K562 (cell line): ENCODE data around the gene ATG14. TPM values are rescaled to one million over a fixed set of nuclear protein-coding genes. Genes with fewer than 3 reads are reported as not detected.

Experiments
- ATAC-seq: fragments of 200-7000 bp; cut with Tn5 transposase; 3 replicates; pipeline ENCODE4 v1.9.1; 2020; ENCODE audit warnings: moderate library complexity
- BruUV-seq: library from RNA; stranded (reverse); fragments of 400-500 nt; replicated peaks from 2 replicates; lab custom pipeline; 2021; lab: Mats Ljungman, UMichigan
- CTCF ChIA-PET: fragments of 300-600 bp; formaldehyde crosslinking; extraction: SDS; loops from one replicate; lab custom pipeline; 2021; ENCODE audit warnings: low intra/inter-chr PET ratio; lab: Yijun Ruan, JAX
- POLR2A ChIA-PET: fragments of 300-600, 350-650 bp; sonication (Branson Sonifier 250); formaldehyde crosslinking; extraction: SDS; loops from one replicate; lab custom pipeline; 2021; ENCODE audit warnings: antibody characterized with exemption, inconsistent platforms; lab: Yijun Ruan, JAX
- DNase-seq, 4 experiments: peaks; one replicate each; pipeline versions ENCODE4 v3.0.0 to v3.0.0-alpha.2; 2011 to 2018; ENCODE audit warnings: low spot score in 3 of 4, mixed read lengths in 3 of 4; ENCODE audit errors: extremely low read depth in 1 of 4
- FAIRE-seq: peaks from 2 replicates; lab custom pipeline; 2011; peaks lifted over from hg19 to GRCh38; lab: Jason Lieb, UNC
- H2AFZ ChIP-seq: 2 replicates; pipeline ENCODE4 v1.6.0; 2011; ENCODE audit warnings: low read depth, low read length, control low read depth, inconsistent platforms
- H3K27ac ChIP-seq: fragments of 200-600 bp; 3 replicates; pipeline ENCODE4 v1.8.0; 2011; ENCODE audit warnings: low read depth, mild to moderate bottlenecking, control low read depth, inconsistent platforms, low read length, moderate library complexity, mixed read lengths; ENCODE audit errors: extremely low read depth
- H3K27me3 ChIP-seq, 2 experiments: fragments of 300-600 bp in 1 of 2; 2 replicates in 1 of 2; 3 replicates in 1 of 2; pipeline versions ENCODE4 v1.6.0 to v1.8.0; 2011; ENCODE audit warnings: inconsistent platforms in 2 of 2, low read length in 2 of 2, mild to moderate bottlenecking in 1 of 2, mixed read lengths in 1 of 2, moderate library complexity in 1 of 2; ENCODE audit not compliant: control insufficient read depth in 2 of 2, insufficient read depth in 2 of 2
- H3K36me3 ChIP-seq: fragments of 300-600 bp; 3 replicates; pipeline ENCODE4 v1.8.0; 2011; ENCODE audit warnings: mild to moderate bottlenecking, low read length, inconsistent platforms; ENCODE audit not compliant: control insufficient read depth, insufficient read depth
- H3K4me1 ChIP-seq, 2 experiments: fragments of 200-600 bp in 1 of 2; replicated peaks in 1 of 2; 2 replicates in 1 of 2; 3 replicates in 1 of 2; pipeline versions ENCODE4 v1.5.1 to v1.8.0; 2011; ENCODE audit warnings: inconsistent platforms in 2 of 2, low read length in 2 of 2, mild to moderate bottlenecking in 1 of 2, mixed read lengths in 1 of 2, moderate library complexity in 1 of 2; ENCODE audit not compliant: control insufficient read depth in 2 of 2, insufficient read depth in 2 of 2
- H3K4me2 ChIP-seq: 2 replicates; pipeline ENCODE4 v1.6.1; 2011; ENCODE audit warnings: low read length, control low read depth, inconsistent platforms, mixed read lengths; ENCODE audit not compliant: insufficient read depth
- H3K4me3 ChIP-seq: fragments of 200-600 bp; sonication (generic), shearing (Covaris generic); 2 replicates; pipeline ENCODE4 v1.5.1; 2016; ENCODE audit warnings: control low read depth, inconsistent platforms
- H3K79me2 ChIP-seq: fragments of 200-600 bp; 3 replicates; pipeline ENCODE4 v1.8.0; 2011; ENCODE audit warnings: low read length, inconsistent platforms; ENCODE audit not compliant: control insufficient read depth, insufficient read depth
- H3K9ac ChIP-seq, 2 experiments: 2 replicates each; pipeline versions ENCODE4 v1.6.0 to v1.6.1; 2011; ENCODE audit warnings: low read depth in 2 of 2, low read length in 2 of 2, control low read depth in 1 of 2, inconsistent platforms in 1 of 2, mild to moderate bottlenecking in 1 of 2, mixed read lengths in 1 of 2; ENCODE audit not compliant: insufficient read depth in 1 of 2
- H3K9me1 ChIP-seq: one replicate; pipeline ENCODE4 v1.6.0; 2011; ENCODE audit warnings: inconsistent platforms, mild to moderate bottlenecking, low read length, moderate library complexity; ENCODE audit not compliant: control insufficient read depth, insufficient read depth
- H3K9me3 ChIP-seq: replicated peaks from 2 replicates; pipeline ENCODE4 v1.5.1; 2011; ENCODE audit warnings: low read depth, low read length, inconsistent platforms; ENCODE audit not compliant: control insufficient read depth, insufficient read depth
- H4K20me1 ChIP-seq: replicated peaks from 2 replicates; pipeline ENCODE4 v1.6.1; 2011; ENCODE audit warnings: low read length, inconsistent platforms, mixed read lengths; ENCODE audit not compliant: control insufficient read depth, insufficient read depth
- CAMTA2 ChIP-seq: fragments of 250-450 bp; sonication (Bioruptor Pico); conservative IDR thresholded peaks from 2 replicates; pipeline ENCODE4 v1.5.1; 2022
- CREM ChIP-seq: IDR thresholded peaks from 2 replicates; pipeline ENCODE4 v1.6.1; 2014; ENCODE audit warnings: antibody characterized with exemption, low read depth
- ETV1 ChIP-seq: fragments of 450-650 bp; conservative IDR thresholded peaks from 2 replicates; pipeline ENCODE4 v1.6.1; 2016; ENCODE audit warnings: missing genetic modification characterization, control low read depth, low read depth, missing compliant biosample characterization
- FOXP4 ChIP-seq: sonication (generic); formaldehyde crosslinking; IDR thresholded peaks from 2 replicates; pipeline ENCODE4 v1.8.0; 2022; ENCODE audit warnings: mild to moderate bottlenecking, missing genetic modification reagents, borderline replicate concordance
- NCOA1 ChIP-seq: fragments of 450-650 bp; IDR thresholded peaks from 2 replicates; pipeline ENCODE4 v1.6.1; 2016; ENCODE audit warnings: low read depth
- SIRT6 ChIP-seq: IDR thresholded peaks from one replicate; pipeline ENCODE4 v1.6.1; 2012; ENCODE audit warnings: low read depth, mild to moderate bottlenecking, control low read depth, inconsistent platforms, low read length, moderate library complexity
- SMARCA5 ChIP-seq: fragments of 450-650 bp; IDR thresholded peaks from 2 replicates; pipeline ENCODE4 v1.6.1; 2016
- STAG1 ChIP-seq: sonication (generic); formaldehyde crosslinking; IDR thresholded peaks from 2 replicates; pipeline ENCODE4 v1.5.0; 2020; ENCODE audit warnings: missing genetic modification reagents, borderline replicate concordance
- XRCC5 ChIP-seq: fragments of 200-400 bp; formaldehyde crosslinking; IDR thresholded peaks from 2 replicates; pipeline ENCODE4 v1.6.1; 2017; ENCODE audit warnings: low read depth, mild to moderate bottlenecking, low read length
- ZKSCAN1 ChIP-seq: fragments of 150-350 bp; IDR thresholded peaks from 2 replicates; pipeline ENCODE4 v1.6.1; 2016; ENCODE audit warnings: low read depth, low read length
- ZNF347 ChIP-seq: fragments of 450-650 bp; formaldehyde crosslinking; IDR thresholded peaks from 2 replicates; pipeline ENCODE4 v1.4.0; 2020; ENCODE audit warnings: low read depth, mild to moderate bottlenecking, moderate library complexity
- ZNF551 ChIP-seq: fragments of 250-450 bp; sonication (Bioruptor Pico); IDR thresholded peaks from 2 replicates; pipeline ENCODE4 v1.5.0; 2021; ENCODE audit warnings: mild to moderate bottlenecking, moderate library complexity
- ZNF75A ChIP-seq: fragments of 450-650 bp; formaldehyde crosslinking; IDR thresholded peaks from 2 replicates; pipeline ENCODE4 v1.4.0; 2020; ENCODE audit warnings: mild to moderate bottlenecking
- WGBS: fragments of 100-300 bp; shearing (Covaris generic); methylation state at CpG from one replicate; pipeline ENCODE4 v1.1.6; 2016; ENCODE audit warnings: low coverage, mixed read lengths; ENCODE audit not compliant: insufficient coverage; ENCODE audit errors: missing lambda C conversion rate; 5-methylcytosine and 5-hydroxymethylcytosine counted together
- in situ Hi-C: fragments of 300-500 bp; cut with MboI; formaldehyde crosslinking; loops from 4 replicates; pipeline ENCODE4 v1.15.0; 2018; ENCODE audit warnings: inconsistent platforms, mixed read lengths
- intact Hi-C: fragments of 100-400 bp; cut with micrococcal nuclease; formaldehyde crosslinking; loops from 2 replicates; pipeline ENCODE4 v1.14.2; 2022
- polyA plus RNA-seq, 8 experiments: library from polyadenylated mRNA; depleted of rRNA in 4 of 8; stranded (reverse) in 5 of 8; unstranded in 3 of 8; fragments of >200 nt; fragmentation: Nextera tagmentation in 2 of 8; fragmentation: Illumina TruSeq in 1 of 8; extraction: Ambion mirVana in 2 of 8; extraction: Trizol in 1 of 8; gene quantifications; 2 replicates each; pipeline versions ENCODE4 v1.2.1 to v1.2.3, GENCODE V29; 2011 to 2014; ENCODE audit warnings: inconsistent platforms in 1 of 8, missing spikeins in 1 of 8
- total RNA-seq, 7 experiments: library from RNA; depleted of rRNA in 6 of 7; stranded (reverse); fragments of >200 nt in 6 of 7; fragmentation: Illumina TruSeq in 2 of 7; extraction: Trizol in 2 of 7; gene quantifications; 2 replicates each; pipeline versions ENCODE4 v1.2.1 to v1.2.3, GENCODE V29; 2011 to 2021; ENCODE audit warnings: low replicate concordance in 1 of 7
- TF ChIP-seq, protein P1 (sequence below): fragments of 250-450 bp; sonication (Bioruptor Pico); IDR thresholded peaks from 2 replicates; pipeline ENCODE4 v1.4.0; 2020

ATG14 gene
- total and polyA plus RNA-seq, 9 of the 15 experiments (the other 6 are each of a cell fraction or from before 2014, with no cell fraction given) = 0.55 to 4.2 (median 3.5) TPM

DNA sequence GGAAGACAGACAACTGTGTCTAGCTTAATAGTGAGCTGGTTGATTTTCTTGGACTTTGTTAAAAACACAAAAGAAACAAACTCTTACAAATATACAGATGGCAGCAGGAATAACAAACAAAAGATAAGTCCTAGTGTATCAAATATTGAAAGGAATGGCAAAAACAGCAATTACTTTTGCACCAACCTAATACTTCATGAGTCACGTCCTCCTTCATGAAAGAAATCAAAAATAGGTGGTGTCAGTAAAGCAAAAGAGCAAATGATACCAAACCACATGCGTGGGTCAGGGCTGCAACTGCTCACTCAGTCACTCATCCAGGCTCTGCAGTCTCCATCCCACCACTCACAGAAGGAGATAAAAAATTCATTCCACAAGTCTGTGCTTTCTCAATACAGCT lies 11.8 kb downstream of the ATG14 start (continued):
- TF ChIP-seq XRCC5 (no peak), ZNF347 (CRISPR knock-in tag) (no peak), ETV1 (tag) (no peak), ZNF75A (CRISPR knock-in tag) (no peak)

DNA sequence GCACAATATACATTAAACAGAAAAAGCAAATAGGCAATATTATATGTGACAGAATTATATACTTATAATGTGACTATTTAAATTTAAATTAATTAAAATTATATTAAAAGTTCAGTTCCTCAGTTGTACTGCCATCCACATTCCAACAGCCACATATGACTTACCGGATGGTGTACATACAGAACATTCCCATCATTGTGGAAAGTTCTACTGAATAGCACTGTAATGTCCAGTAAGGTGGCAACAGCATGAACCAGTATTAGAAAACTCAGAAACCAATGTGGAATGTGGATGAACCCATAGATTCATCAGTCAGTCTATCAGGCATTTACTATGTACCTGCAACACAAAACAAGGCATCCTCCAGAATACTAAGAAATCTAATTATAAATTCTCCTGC lies 12.4 kb downstream of the ATG14 start:
- H3K27me3 ChIP-seq = no peaks in the 10 kb centered on the region
- WGBS = 93% methylated on average over 1 of the region's 1 CpG
- in situ Hi-C loops = no loop called here

More for the DNA sequence above, 12.4 kb downstream of the ATG14 start:
- no peaks in the 10 kb centered on the region for H4K20me1 ChIP-seq
- no peak overlapping the region for H2AFZ ChIP-seq
- TF ChIP-seq STAG1 (CRISPR knock-in tag) (no peak), SMARCA5 (no peak), FOXP4 (no peak), SIRT6 (no peak), ZNF551 (CRISPR knock-in tag) (no peak), ZKSCAN1 (no peak), CREM (no peak), NCOA1 (no peak), CAMTA2 (CRISPR knock-in tag) (no peak)
- TF ChIP-seq, protein P1, sequence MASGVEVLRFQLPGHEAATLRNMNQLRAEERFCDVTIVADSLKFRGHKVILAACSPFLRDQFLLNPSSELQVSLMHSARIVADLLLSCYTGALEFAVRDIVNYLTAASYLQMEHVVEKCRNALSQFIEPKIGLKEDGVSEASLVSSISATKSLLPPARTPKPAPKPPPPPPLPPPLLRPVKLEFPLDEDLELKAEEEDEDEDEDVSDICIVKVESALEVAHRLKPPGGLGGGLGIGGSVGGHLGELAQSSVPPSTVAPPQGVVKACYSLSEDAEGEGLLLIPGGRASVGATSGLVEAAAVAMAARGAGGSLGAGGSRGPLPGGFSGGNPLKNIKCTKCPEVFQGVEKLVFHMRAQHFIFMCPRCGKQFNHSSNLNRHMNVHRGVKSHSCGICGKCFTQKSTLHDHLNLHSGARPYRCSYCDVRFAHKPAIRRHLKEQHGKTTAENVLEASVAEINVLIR (CRISPR knock-in tag) = no peak
- no peak for DNase-seq
- peaks cover 4% of the 10 kb centered on the region; the same call in 1 of the 3 replicates for H3K36me3 ChIP-seq
- no peak overlapping the region; the same call in 2 of the 3 replicates for H3K27ac ChIP-seq
- FAIRE-seq = no peak
- no peaks in the 10 kb centered on the region for H3K9me3 ChIP-seq
- intact Hi-C loops = no loop called here
- peaks cover 0 to 11% of the 10 kb centered on the region in 2 experiments; a peak in 3 of 5 replicates for H3K4me1 ChIP-seq
- peaks cover 28% of the 10 kb centered on the region for H3K79me2 ChIP-seq
- no peak overlapping the region for H3K4me3 ChIP-seq
- no TSS peak for BruUV-seq
- ChIA-PET POLR2A (no interaction called here), CTCF (no interaction called here)
- no peaks in the 10 kb centered on the region for H3K9me1 ChIP-seq
- H3K9ac ChIP-seq = no peak overlapping the region
- no peak overlapping the region for H3K4me2 ChIP-seq
- no peak for ATAC-seq
